CD4-positive, alpha-beta T cell (primary cell): ENCODE data around the gene ZNF22. TPM values are rescaled to one million over a fixed set of nuclear protein-coding genes. Genes with fewer than 3 reads are reported as not detected.

Experiments
- ATAC-seq: fragments of 200-7000 bp; cut with Tn5 transposase; one replicate; pipeline ENCODE4 v1.10.0; 2022; ENCODE audit warnings: mild to moderate bottlenecking; ENCODE audit not compliant: poor library complexity
- CTCF ChIA-PET: fragments of 350-600 bp; sonication (Branson Sonifier 250); formaldehyde crosslinking; loops from one replicate; lab custom pipeline; 2021; ENCODE audit warnings: antibody characterized with exemption, inconsistent platforms; lab: Charles Lee
- POLR2A ChIA-PET: fragments of 350-600 bp; sonication (Branson Sonifier 250); formaldehyde crosslinking; loops from one replicate; lab custom pipeline; 2021; ENCODE audit warnings: antibody characterized with exemption, inconsistent platforms; lab: Charles Lee
- DNase-seq, 14 experiments: peaks; one replicate each; pipeline ENCODE4 v3.0.0-alpha.2; 2013 to 2020; ENCODE audit warnings: mixed read lengths in 2 of 14
- H3K27ac ChIP-seq, 2 donors: one replicate each; pipeline versions ENCODE4 v1.5.1 to v1.7.0; 2013; ENCODE audit warnings: low read length in 2 of 2, low read depth in 1 of 2, mild to moderate bottlenecking in 1 of 2
- H3K27me3 ChIP-seq, 2 experiments: 1 replicate in 1 of 2; 2 replicates in 1 of 2; pipeline versions ENCODE4 v1.6.1 to v1.7.0; 2013; ENCODE audit warnings: low read length in 2 of 2, control low read depth in 1 of 2, mild to moderate bottlenecking in 1 of 2, moderate library complexity in 1 of 2; ENCODE audit not compliant: insufficient read depth in 2 of 2, control insufficient read depth in 1 of 2
- H3K36me3 ChIP-seq: one replicate; pipeline ENCODE4 v1.6.1; 2013; ENCODE audit warnings: low read length, control low read depth; ENCODE audit not compliant: insufficient read depth
- H3K4me1 ChIP-seq: one replicate; pipeline ENCODE4 v1.6.1; 2013; ENCODE audit warnings: low read length, control low read depth; ENCODE audit not compliant: insufficient read depth
- H3K4me3 ChIP-seq: one replicate; pipeline ENCODE4 v1.5.1; 2013; ENCODE audit warnings: mild to moderate bottlenecking, low read length, moderate library complexity
- H3K9me3 ChIP-seq, 2 experiments: 1 replicate in 1 of 2; 2 replicates in 1 of 2; pipeline versions ENCODE4 v1.6.1 to v1.7.0; 2013; ENCODE audit warnings: low read length in 2 of 2, mild to moderate bottlenecking in 2 of 2, control low read depth in 1 of 2, moderate library complexity in 1 of 2; ENCODE audit not compliant: control insufficient read depth in 1 of 2, insufficient read depth in 1 of 2
- H3K27ac Mint-ChIP-seq: one replicate; pipeline ENCODE4 v1.8.0; 2020; ENCODE audit warnings: mixed read lengths
- H3K27me3 Mint-ChIP-seq: one replicate; pipeline ENCODE4 v1.8.0; 2021; ENCODE audit warnings: mixed read lengths
- H3K36me3 Mint-ChIP-seq: one replicate; pipeline ENCODE4 v1.8.0; 2021; ENCODE audit warnings: low read depth, mixed read lengths
- H3K4me1 Mint-ChIP-seq: one replicate; pipeline ENCODE4 v1.8.0; 2021; ENCODE audit warnings: low read depth, mixed read lengths
- H3K4me3 Mint-ChIP-seq: one replicate; pipeline ENCODE4 v1.8.0; 2020; ENCODE audit warnings: mild to moderate bottlenecking, mixed read lengths
- H3K9me3 Mint-ChIP-seq: one replicate; pipeline ENCODE4 v1.8.0; 2020; ENCODE audit warnings: mixed read lengths
- intact Hi-C, 2 experiments: fragments of 100-400 bp; cut with DNase I in 1 of 2; cut with micrococcal nuclease in 1 of 2; formaldehyde crosslinking; loops; one replicate each; pipeline versions ENCODE4 v1.15.1 to v1.9.0; 2023 to 2025; cut with DNase I, micrococcal nuclease
- polyA plus RNA-seq, 2 donors: library from polyadenylated mRNA; unstranded; fragments of 120-200 nt; gene quantifications; one replicate each; pipeline ENCODE4 v1.2.1, GENCODE V29; 2013
- total RNA-seq, 174 experiments: library from RNA in 2 of 174; stranded (reverse) in 2 of 174; gene quantifications; one replicate each; pipeline ENCODE4 v1.2.3 and lab custom pipeline; 2021 to 2026
- TF ChIP-seq, protein P1 (sequence below): fragments of 200-600 bp; IDR thresholded peaks from one replicate; pipeline ENCODE4 v1.8.0; 2022; ENCODE audit warnings: antibody characterized with exemption, mild to moderate bottlenecking

Gene ZNF22
- total RNA-seq: 10 to 100 TPM; 14.1 to 15.3 TPM
- polyA plus RNA-seq (2013, experiment 1 of 2): 24.2 TPM
- 21.4 TPM for polyA plus RNA-seq (2013, experiment 2 of 2)
- total RNA-seq (lab: John Stamatoyannopoulos, UW): 21.1 to 95.7 (median 50.7) reads per million in 172 experiments

DNA sequence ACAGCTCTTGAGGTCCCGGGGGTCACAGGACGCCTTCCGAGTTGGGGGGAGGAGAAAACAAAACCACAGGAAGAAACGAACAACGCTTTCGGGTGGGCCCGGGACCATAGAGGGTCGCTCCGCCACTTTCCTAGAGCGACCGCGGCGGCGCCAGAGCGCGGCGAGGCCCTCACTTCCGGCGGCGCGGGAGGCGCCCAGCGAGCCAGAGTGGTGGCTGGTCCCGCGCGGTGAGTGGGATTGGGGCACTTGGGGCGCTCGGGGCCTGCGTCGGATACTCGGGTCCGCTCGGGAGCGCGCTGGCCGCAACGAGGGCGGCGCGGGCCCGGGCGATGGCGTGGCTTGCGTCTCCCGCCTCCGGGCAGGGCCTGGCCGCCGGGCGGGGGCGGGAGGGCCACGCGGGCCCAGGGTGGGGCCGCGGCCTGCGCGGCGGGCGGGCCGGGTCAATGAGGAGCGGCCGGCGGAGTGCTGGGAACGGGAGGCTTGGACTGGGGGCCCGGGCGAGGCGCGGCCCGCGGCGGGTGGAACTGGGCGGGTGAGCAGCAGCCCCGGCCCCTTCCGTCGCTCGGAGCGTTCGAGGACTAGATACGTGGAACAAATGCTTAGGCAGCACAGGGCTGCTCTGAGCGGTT lies at the start of gene ZNF22:
TSS of gene ZNF22 (plus strand) at position 172 of the 629 bp plus-strand sequence. CDS start 2,446 bp downstream, outside the sequence.
- H3K36me3 ChIP-seq: peaks cover 19% of the 10 kb centered on the region
- TF ChIP-seq, protein P1, sequence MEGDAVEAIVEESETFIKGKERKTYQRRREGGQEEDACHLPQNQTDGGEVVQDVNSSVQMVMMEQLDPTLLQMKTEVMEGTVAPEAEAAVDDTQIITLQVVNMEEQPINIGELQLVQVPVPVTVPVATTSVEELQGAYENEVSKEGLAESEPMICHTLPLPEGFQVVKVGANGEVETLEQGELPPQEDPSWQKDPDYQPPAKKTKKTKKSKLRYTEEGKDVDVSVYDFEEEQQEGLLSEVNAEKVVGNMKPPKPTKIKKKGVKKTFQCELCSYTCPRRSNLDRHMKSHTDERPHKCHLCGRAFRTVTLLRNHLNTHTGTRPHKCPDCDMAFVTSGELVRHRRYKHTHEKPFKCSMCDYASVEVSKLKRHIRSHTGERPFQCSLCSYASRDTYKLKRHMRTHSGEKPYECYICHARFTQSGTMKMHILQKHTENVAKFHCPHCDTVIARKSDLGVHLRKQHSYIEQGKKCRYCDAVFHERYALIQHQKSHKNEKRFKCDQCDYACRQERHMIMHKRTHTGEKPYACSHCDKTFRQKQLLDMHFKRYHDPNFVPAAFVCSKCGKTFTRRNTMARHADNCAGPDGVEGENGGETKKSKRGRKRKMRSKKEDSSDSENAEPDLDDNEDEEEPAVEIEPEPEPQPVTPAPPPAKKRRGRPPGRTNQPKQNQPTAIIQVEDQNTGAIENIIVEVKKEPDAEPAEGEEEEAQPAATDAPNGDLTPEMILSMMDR: peak; percentile 13
- no peaks in the 10 kb centered on the region for H3K27me3 ChIP-seq
- POLR2A ChIA-PET: interaction anchor here (0.7 to 1.2 kb wide), 5 partner anchors 9 to 122 kb away, joined by 3 to 6 read pairs (median 4); partner anchors contain the start of genes DEPP1 and RASSF4
- peak within 1 kb of the TSS in 1 of 2 donors; percentile 33 for H3K27ac ChIP-seq
- Mint-ChIP-seq H3K4me3 (peak within 1 kb of the TSS; percentile 90), H3K27me3 (no peaks in the 10 kb centered on the region), H3K36me3 (peaks cover 45% of the 10 kb centered on the region), H3K4me1 (peaks cover 37% of the 10 kb centered on the region), H3K27ac (peak within 1 kb of the TSS; percentile 91), H3K9me3 (peaks cover 2% of the 10 kb centered on the region)
- H3K9me3 ChIP-seq: peaks cover 3 to 19% of the 10 kb centered on the region in 2 experiments
- intact Hi-C loops: loop anchor here in 1 of 2 experiments (1.0 to 10.0 kb wide), 2 partner anchors 42 to 234 kb away; partner anchors contain the start of gene RASSF4
- ATAC-seq: peak; percentile 78
- CTCF ChIA-PET: interaction anchor here (1.1 kb wide), 1 partner anchor 26 kb away, joined by 3 read pairs; no protein-coding TSS in a partner anchor
- DNase-seq: peak; percentile 31 to 82 (median 62)
- peaks cover 20% of the 10 kb centered on the region for H3K4me1 ChIP-seq
- H3K4me3 ChIP-seq: peak within 1 kb of the TSS; percentile 73

DNA sequence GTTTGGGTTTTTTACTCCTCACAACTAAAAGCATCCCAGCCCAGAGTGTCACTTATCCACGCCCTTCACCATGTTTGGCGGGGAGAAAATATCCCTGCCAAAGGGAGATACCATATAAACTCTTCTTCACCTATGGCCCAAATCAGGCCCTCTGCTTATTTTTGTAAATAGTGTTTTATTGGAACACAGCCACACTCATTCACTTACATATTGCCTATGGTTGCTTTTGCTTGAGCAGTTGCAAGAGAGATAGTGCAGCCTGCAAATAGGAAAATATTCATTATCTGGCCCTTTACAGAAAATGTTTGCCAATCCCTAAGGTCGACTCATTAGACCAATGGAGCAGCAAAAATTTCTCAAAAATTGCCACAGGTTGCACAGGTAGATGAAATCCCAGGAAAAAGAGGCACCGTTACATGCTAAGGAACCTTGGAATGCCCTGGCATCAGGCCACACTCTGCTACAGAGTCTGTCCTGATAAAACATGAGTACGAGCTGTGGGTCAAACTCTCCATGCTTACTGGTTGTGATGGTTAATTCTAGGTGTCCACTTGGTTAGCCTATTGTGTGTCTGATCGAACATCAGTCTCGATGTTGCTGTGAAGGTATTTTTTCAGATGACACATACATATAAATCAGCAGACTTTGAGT lies 49.0 kb upstream of the ZNF22 start:
- Mint-ChIP-seq H3K27me3 (no peaks in the 10 kb centered on the region), H3K27ac (no peak overlapping the region), H3K4me3 (no peak overlapping the region), H3K4me1 (peaks cover 5% of the 10 kb centered on the region), H3K9me3 (no peaks in the 10 kb centered on the region), H3K36me3 (peaks cover 13% of the 10 kb centered on the region)
- TF ChIP-seq, protein P1: no peak
- no peak overlapping the region for H3K4me3 ChIP-seq
- no peaks in the 10 kb centered on the region for H3K36me3 ChIP-seq
- intact Hi-C loops: loop anchor here in 1 of 2 experiments (10.0 kb wide), 1 partner anchor 1817 kb away; the partner anchor contains the start of gene CSGALNACT2
- ATAC-seq (no peak), DNase-seq (no peak)
- H3K27ac ChIP-seq: no peak overlapping the region
- ChIA-PET POLR2A (no interaction called here), CTCF (no interaction called here)
- H3K9me3 ChIP-seq: no peaks in the 10 kb centered on the region
- peaks cover 3% of the 10 kb centered on the region for H3K4me1 ChIP-seq
- no peaks in the 10 kb centered on the region for H3K27me3 ChIP-seq

DNA sequence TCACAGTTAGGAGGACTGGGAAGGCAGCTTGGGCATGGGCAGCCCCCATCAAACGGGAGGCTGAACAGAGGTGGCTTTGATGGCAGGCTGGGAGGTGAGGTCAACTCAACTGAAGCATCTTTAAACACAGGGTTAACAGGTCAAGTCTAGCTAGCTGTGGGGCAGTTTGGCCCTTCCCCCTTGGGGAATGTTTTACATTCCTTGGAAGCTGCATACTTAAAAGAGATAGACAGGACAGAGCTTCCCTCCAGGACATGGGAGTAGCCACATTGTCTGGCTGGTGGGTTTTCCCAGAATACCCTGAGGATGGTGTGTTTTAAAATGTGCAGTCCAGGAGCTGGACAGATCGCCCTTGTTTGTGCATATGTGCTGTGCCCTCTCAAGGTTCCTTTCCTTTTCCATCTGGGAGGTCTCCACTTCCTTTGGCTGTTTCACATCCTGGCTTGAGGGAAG lies 47.9 kb upstream of the ZNF22 start:
- no peaks in the 10 kb centered on the region for H3K9me3 ChIP-seq
- peaks cover 3% of the 10 kb centered on the region for H3K4me1 ChIP-seq
- peaks cover 9% of the 10 kb centered on the region for H3K4me1 Mint-ChIP-seq
- no peak overlapping the region for H3K27ac Mint-ChIP-seq
- H3K27ac ChIP-seq: no peak overlapping the region
- H3K9me3 Mint-ChIP-seq: no peaks in the 10 kb centered on the region
- H3K4me3 Mint-ChIP-seq: no peak overlapping the region
- no peaks in the 10 kb centered on the region for H3K27me3 Mint-ChIP-seq
- H3K27me3 ChIP-seq: no peaks in the 10 kb centered on the region
- H3K36me3 Mint-ChIP-seq: peaks cover 13% of the 10 kb centered on the region
- no peaks in the 10 kb centered on the region for H3K36me3 ChIP-seq
- TF ChIP-seq, protein P1: no peak
- ChIA-PET CTCF (no interaction called here), POLR2A (no interaction called here)
- ATAC-seq: no peak
- no peak overlapping the region for H3K4me3 ChIP-seq
- intact Hi-C loops: loop anchor here in 1 of 2 experiments (10.0 kb wide), 1 partner anchor 1818 kb away; the partner anchor contains the start of gene CSGALNACT2
- DNase-seq: no peak
